ENCODE measurements around the gene ALG6.
"Not testable (repeated sequence)": the region's sequence is repeated elsewhere in the genome, so short reads cannot be mapped to it uniquely, and the experiment has no call there.

ALG6 gene

DNA sequence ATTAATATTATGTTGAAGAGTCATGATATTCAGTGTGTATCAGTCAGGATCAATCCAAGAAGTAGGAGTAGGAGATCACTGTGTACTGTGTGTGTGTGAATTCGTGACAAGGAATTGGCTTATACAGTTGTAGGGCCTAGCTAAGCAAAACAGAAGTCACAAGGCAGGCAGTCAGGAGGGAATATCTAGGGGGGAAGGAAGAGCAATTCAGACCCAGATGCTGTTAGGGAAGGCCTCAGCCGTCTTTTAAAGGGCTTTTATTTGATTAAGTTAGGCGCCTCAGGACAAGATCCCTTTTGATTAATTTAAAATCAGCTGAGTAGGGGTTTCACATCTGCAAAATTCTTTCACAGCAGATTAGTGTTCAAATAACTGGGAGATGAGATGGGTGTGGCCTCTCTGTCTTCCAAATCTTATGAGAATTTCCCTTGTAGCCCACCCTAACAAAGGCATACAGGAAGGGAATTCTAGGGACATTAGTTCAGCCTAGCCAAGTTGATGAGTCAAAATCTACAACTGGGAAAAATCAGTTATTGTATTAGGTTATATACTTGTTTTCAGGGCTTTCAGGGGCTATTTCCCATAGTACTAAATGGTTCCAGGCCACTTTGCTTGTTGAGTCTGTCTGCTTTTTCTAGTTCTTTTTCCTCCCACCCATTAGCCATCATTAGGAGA lies 47.4 kb downstream of the ALG6 start:
- DNase-seq = no peak

- DNase-seq = no peak
These were observed 50.7 kb downstream of the ALG6 start for GRCh38 chr1:63418101-63418500.

DNA sequence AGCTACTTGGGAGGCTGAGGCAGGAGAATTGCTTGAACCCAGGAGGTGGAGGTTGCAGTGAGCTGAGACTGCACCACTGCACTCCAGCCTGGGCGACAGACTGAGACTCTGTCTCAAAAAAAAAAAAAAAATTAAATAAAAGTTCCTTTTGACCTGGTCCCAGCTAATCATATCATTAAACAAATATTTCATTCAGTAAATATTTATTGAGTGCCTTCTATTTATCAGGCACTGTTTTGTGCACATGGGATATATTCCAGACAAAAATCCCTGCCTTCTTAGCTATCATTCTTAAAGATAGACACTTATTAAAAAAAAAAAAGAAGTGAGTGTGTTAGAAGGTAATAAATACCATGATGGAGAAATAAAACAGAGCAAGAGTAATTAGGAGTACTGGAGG lies 53.3 kb downstream of the ALG6 start:
- not testable (repeated sequence) for DNase-seq

DNA sequence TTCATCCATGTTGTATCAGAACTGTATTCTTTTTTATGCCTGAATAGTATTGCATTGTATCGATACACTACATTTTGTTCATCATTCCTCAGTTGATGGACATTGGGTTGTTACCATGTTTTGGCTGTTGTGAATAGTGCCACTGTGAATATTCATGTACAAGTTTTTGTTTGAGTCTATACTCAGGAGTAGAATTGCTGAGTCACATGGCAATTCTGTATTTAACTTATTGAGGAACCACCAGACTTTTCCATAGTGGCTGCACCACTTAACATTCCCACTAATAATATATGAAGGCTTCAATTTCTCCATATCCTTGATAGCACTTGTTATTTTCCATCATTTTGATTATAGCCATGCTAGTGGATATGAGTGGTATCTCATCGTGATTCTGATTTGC lies 56.2 kb downstream of the ALG6 start:
- DNase-seq = no peak

DNA sequence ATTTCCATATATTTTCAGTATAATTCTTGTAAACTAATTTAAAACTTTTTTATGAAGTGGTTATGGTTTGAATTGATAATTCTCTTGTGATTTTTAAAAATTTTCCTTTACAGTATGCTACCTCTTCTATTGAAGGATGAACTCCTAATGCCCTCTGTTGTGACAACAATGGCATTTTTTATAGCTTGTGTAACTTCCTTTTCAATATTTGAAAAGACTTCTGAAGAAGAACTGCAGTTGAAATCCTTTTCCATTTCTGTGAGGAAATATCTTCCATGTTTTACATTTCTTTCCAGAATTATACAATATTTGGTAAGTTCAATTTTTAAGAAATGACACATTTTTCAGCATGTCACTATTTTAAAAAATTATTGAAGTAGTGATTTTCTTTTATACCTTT lies 61.4 kb downstream of the ALG6 start:
- DNase-seq = peak; percentile 13

DNA sequence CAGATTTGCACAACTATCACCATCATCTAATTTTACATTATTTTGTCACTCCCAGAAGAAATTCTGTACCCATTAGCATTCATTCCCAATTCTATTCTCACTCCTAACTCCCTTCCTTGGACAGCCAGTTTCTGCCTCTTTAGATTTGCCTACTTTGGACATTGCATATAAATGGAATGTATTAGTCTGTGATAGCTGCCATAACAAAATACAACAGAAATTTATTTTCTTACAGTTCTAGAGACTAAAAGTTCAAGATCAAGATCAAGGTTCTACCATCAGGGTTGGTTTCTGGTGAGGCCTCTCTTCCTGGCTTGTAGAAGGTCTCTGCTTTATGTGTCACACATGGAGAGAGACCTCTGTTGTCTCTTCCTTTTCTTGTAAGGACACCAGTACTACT lies 61.9 kb downstream of the ALG6 start:
- no peak for DNase-seq

DNA sequence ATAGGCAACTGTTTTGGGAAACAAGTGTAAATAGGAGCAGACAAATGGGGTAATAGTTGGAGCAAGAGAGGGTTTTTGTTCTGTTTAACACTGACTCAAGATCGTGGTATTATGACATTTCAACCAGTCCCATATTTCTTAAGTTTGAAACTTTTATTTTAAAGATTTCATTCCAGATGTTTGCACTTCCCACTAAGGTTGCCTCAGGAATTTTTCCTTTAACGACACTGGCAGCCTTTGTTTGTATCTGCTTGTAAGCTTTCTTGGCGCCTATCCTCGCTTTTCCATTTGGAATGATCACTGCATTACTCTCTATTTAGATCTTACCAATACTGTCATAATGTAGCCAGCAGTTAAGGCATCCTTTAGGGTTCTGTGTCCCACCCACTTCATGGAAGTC lies 67.7 kb downstream of the ALG6 start:
- no peak for DNase-seq

GRCh38 chr1:63442141-63442475 lies 74.7 kb downstream of the ALG6 start:
- peak; percentile 42 for DNase-seq

- peak; percentile 52 for DNase-seq
These were observed 81.4 kb downstream of the ALG6 start for GRCh38 chr1:63448731-63449246.

- no peak for DNase-seq
These were observed 83.0 kb downstream of the ALG6 start for GRCh38 chr1:63450416-63450815.

GRCh38 chr1:63453232-63453631 lies 85.8 kb downstream of the ALG6 start:
- no peak for DNase-seq

- peak; percentile 11 for DNase-seq
These were observed 86.8 kb downstream of the ALG6 start for GRCh38 chr1:63454269-63454668.

- no peak for DNase-seq
These were observed 91.3 kb downstream of the ALG6 start for GRCh38 chr1:63458750-63459149.

- no peak for DNase-seq
These were observed 94.3 kb downstream of the ALG6 start for GRCh38 chr1:63461661-63462230.

GRCh38 chr1:63463248-63463647 lies 95.8 kb downstream of the ALG6 start:
- DNase-seq = no peak

GRCh38 chr1:63466181-63466580 lies 98.8 kb downstream of the ALG6 start:
- no peak for DNase-seq

- no peak for DNase-seq
These were observed 99.3 kb downstream of the ALG6 start for GRCh38 chr1:63466759-63467158.

- DNase-seq = not testable (repeated sequence)
These were observed 101.3 kb downstream of the ALG6 start for GRCh38 chr1:63468683-63469082.

DNA sequence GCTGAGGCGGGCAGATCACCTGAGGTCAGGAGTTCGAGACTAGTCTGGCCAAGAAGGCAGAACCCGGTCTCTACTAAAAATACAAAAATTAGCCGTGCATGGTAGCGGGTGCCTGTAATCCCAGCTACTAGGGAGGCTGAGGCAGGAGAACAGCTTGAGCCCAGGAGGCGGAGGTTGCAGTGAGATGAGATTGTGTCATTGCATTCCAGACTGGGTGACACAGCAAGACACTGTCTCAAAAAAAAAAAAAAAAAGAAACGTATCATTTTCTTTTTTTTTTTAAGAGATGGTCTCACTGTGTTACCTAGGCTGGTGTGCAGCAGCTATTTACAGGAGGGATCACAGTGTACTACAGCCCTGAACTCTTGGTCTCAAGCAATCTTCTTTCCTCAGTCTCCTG lies 108.3 kb downstream of the ALG6 start:
- peak; percentile 56 for DNase-seq

- no peak for DNase-seq
These were observed 112.6 kb downstream of the ALG6 start for GRCh38 chr1:63480057-63480456.

- no peak for DNase-seq
These were observed 119.2 kb downstream of the ALG6 start for GRCh38 chr1:63486629-63487028.

- peak; percentile 12 for DNase-seq
These were observed 120.1 kb downstream of the ALG6 start for GRCh38 chr1:63487336-63488065.

Measured in fibroblast of skin of back (primary cell).